ENCODE data around the gene AUTS2.
"Not testable (repeated sequence)": the region's sequence is repeated elsewhere in the genome, so short reads cannot be mapped to it uniquely, and the experiment has no call there.

The AUTS2 gene

GRCh38 chr7:70812511-70812910 lies 1214.2 kb downstream of the AUTS2 start:
- no peak for DNase-seq (ENCODE audit: low read depth in 2 of 2, low spot score in 1 of 2)

GRCh38 chr7:70822490-70822889 lies 1224.2 kb downstream of the AUTS2 start:
- not testable (repeated sequence) for DNase-seq (ENCODE audit: low read depth in 2 of 2, low spot score in 1 of 2)

- DNase-seq (ENCODE audit: low read depth in 2 of 2, low spot score in 1 of 2), result peak; percentile 10 to 15
Observed at GRCh38 chr7:70829221-70830059, 1231.2 kb downstream of the AUTS2 start.

GRCh38 chr7:70830060-70830395 lies 1231.8 kb downstream of the AUTS2 start:
- DNase-seq (ENCODE audit: low read depth in 2 of 2, low spot score in 1 of 2), result no peak

GRCh38 chr7:70830426-70830825 lies 1232.2 kb downstream of the AUTS2 start:
- no peak for DNase-seq (ENCODE audit: low read depth in 2 of 2, low spot score in 1 of 2)

GRCh38 chr7:70833726-70834125 lies 1235.5 kb downstream of the AUTS2 start:
- DNase-seq (ENCODE audit: low read depth in 2 of 2, low spot score in 1 of 2), result no peak

GRCh38 chr7:70834424-70834823 lies 1236.1 kb downstream of the AUTS2 start:
- no peak for DNase-seq (ENCODE audit: low read depth in 2 of 2, low spot score in 1 of 2)

- DNase-seq (ENCODE audit: low read depth in 2 of 2, low spot score in 1 of 2), result no peak
Observed at GRCh38 chr7:70835658-70836057, 1237.4 kb downstream of the AUTS2 start.

- no peak for DNase-seq (ENCODE audit: low read depth in 2 of 2, low spot score in 1 of 2)
Observed at GRCh38 chr7:70836279-70836678, 1238.0 kb downstream of the AUTS2 start.

- DNase-seq (ENCODE audit: low read depth in 2 of 2, low spot score in 1 of 2), result no peak
Observed at GRCh38 chr7:70836946-70837345, 1238.7 kb downstream of the AUTS2 start.

- DNase-seq (ENCODE audit: low read depth in 2 of 2, low spot score in 1 of 2), result no peak
Observed at GRCh38 chr7:70837589-70837988, 1239.3 kb downstream of the AUTS2 start.

GRCh38 chr7:70838292-70838907 lies 1240.1 kb downstream of the AUTS2 start:
- no peak for DNase-seq (ENCODE audit: low read depth in 2 of 2, low spot score in 1 of 2)

Data from stimulated activated CD8-positive, alpha-beta memory T cell treated with anti-CD3 and anti-CD28 coated beads, Interleukin-4, amount 100 ng/mL, for 1 hour (primary cell).